Dendritic cell treated with granulocyte-macrophage colony-stimulating factor and Interleukin-4, amounts not matched to agents 40 ng/mL and 50 ng/mL, for 4 days (primary cell): ENCODE results near the gene GPATCH2L.

Source experiments
- H3K27ac Mint-ChIP-seq: one replicate; pipeline ENCODE4 v1.8.0; 2022; ENCODE audit warnings: mild to moderate bottlenecking, mixed read lengths
- H3K27me3 Mint-ChIP-seq: one replicate; pipeline ENCODE4 v1.8.0; 2022; ENCODE audit warnings: mild to moderate bottlenecking, mixed read lengths
- H3K36me3 Mint-ChIP-seq: one replicate; pipeline ENCODE4 v1.8.0; 2022; ENCODE audit warnings: low read depth, mixed read lengths
- H3K4me1 Mint-ChIP-seq: one replicate; pipeline ENCODE4 v1.8.0; 2022; ENCODE audit warnings: low read depth, mixed read lengths
- H3K4me3 Mint-ChIP-seq: one replicate; pipeline ENCODE4 v1.8.0; 2022; ENCODE audit warnings: mild to moderate bottlenecking, moderate library complexity, mixed read lengths
- H3K9me3 Mint-ChIP-seq: one replicate; pipeline ENCODE4 v1.8.0; 2022; ENCODE audit warnings: mixed read lengths
- intact Hi-C: fragments of 100-400 bp; cut with micrococcal nuclease; formaldehyde crosslinking; loops from one replicate; pipeline ENCODE4 v1.15.0; 2022

The GPATCH2L gene

DNA sequence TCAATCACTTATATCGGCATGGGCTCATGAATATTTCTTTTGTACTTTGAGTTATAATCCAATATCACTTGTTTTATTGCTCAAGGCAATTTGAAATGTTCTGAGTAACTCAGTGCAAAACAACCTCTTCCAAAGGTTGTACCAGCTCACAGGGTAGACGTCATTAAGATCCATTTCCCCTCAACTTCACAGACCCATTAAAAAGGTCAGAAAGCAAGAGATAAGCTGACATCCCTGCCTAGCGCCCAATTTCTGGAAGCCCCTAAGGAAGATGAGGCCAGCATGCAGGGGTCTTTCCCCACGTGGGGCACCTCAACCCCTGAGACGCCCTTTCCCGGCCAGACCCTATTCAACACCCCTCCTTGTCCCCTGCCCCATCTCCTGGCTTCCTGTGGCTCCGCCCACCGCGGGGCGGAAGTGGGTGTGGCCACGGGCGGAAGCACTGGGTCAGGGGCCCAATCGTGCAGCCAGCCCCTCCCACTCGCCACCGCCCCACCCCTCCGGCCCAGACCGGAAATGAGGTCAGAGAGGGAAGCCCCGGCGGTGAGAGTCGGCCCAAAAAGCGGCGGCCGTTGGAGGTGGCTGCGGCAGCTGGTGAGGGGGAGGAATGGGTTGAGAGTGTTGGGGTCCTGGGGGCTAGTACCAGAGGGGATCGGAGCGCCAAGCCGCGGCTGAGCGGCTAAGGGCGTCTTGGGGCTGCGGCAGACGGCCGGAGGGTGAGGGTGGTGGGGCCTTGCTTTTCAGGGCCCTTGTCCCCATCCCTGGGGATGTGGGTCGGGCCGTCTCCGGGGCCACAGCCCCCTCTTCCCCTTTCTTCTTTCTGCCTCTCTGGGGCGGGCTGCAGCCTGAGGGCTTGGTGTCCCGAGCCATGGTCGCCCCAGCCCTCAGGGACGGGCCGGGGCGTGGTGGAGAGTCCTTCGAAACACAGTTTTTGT, at the start of gene GPATCH2L:
GPATCH2L (plus strand) TSS at position 525 of the 935 bp plus-strand sequence. CDS start 2,442 bp downstream, outside the sequence.
- Mint-ChIP-seq H3K27ac (peak within 1 kb of the TSS; percentile 95), H3K36me3 (peaks cover 32% of the 10 kb centered on the region), H3K4me3 (peak within 1 kb of the TSS; percentile 94), H3K4me1 (peaks cover 44% of the 10 kb centered on the region), H3K27me3 (peaks cover 14% of the 10 kb centered on the region), H3K9me3 (no peaks in the 10 kb centered on the region)
- intact Hi-C loops: loop anchor here (5.0 to 10.0 kb wide), 2 partner anchors 41 to 167 kb away; partner anchors contain the start of genes IFT43 and TGFB3

DNA sequence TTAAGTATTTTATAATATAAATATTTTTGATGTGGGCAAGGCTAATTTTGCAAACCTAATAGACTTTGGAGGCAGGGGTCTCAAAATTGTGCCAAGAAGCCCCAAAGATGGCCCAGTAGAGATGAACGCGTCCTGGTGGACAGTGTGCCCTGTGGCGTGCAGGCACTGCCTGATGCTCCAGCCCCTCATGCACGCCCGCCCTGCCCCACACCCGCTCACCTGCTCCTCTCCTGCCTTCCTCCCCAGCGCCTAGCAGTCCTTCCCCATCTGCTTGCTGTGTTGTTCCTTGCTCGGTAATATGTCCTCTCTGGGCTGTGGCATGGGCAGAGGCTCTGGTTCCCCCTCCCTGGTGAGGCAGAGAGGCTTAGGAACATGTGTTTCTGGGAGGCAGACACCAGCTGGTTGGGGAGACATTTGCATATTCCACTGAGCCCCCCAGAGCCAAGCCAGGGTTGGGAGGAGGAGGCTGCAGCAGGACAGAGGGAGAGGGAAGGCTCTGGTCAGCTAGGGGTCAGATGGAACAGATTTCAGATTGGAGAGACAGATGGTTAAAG, 46.8 kb upstream of the GPATCH2L start:
- Mint-ChIP-seq H3K36me3 (no peaks in the 10 kb centered on the region), H3K4me1 (no peaks in the 10 kb centered on the region), H3K27me3 (peaks cover 7% of the 10 kb centered on the region), H3K9me3 (no peaks in the 10 kb centered on the region), H3K4me3 (no peak overlapping the region), H3K27ac (no peak overlapping the region)
- intact Hi-C loops: no loop called here

DNA sequence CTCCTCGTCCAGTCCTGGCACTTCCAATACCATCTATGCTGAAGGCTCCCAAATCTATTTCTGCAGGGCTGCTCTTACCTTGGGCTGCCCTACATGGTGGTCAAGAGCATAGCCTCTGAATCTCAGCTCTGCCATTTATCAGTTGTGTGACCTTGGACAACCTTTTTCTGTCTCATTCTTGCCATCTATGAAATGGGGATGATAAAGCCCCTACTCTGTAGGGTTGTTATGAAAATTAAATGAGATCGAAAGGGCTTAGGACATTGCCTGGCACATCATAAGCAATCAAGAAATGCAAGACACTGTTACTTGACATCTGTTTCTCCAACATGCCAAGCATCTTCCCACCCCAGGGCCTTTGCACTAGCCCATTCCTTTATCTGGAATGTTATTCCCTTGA, 45.5 kb upstream of the GPATCH2L start:
- Mint-ChIP-seq H3K4me3 (no peak overlapping the region), H3K9me3 (no peaks in the 10 kb centered on the region), H3K36me3 (no peaks in the 10 kb centered on the region), H3K27me3 (peaks cover 7% of the 10 kb centered on the region), H3K4me1 (no peaks in the 10 kb centered on the region), H3K27ac (no peak overlapping the region)
- intact Hi-C loops: no loop called here

DNA sequence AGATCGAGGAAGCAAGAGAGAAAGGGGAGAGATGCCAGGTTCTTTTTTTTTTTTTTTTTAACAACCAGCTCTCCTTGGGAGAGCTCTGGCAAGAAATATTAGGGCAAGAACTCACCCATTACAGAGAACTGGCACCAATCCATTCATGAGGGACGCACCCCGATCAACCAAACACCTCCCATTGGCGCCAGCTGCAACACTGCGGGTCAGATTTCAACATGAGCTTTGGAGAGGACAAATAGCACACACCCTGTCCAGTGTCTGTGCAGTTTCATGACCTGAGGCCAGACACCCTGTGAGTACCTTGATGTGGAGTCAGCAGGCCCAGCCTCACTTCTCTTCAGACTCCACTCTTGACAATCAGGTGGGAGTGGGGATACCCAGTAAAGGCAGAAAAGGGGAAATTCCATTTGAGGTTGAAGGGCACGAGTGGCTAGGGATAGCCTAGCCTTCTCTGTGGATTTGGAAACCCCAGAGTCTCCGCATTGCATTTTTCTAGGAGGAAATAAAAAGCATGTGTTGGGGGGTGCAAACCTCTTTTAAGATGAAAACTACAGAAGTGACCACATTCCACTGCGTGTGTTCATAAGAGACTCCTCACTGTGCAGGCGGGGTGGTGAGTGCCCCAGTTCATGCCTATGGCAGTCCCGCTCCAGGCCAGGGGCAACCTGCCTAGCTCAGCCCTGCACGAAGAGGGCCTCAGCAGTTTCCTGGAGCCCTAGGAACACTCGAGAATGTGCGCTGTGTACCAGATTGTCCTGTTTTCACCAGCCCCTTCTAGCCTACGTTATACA, 42.4 kb upstream of the GPATCH2L start:
- peaks cover 13% of the 10 kb centered on the region for H3K27me3 Mint-ChIP-seq
- no peaks in the 10 kb centered on the region for H3K4me1 Mint-ChIP-seq
- H3K36me3 Mint-ChIP-seq: no peaks in the 10 kb centered on the region
- intact Hi-C loops: no loop called here
- no peaks in the 10 kb centered on the region for H3K9me3 Mint-ChIP-seq
- H3K4me3 Mint-ChIP-seq: no peak overlapping the region
- H3K27ac Mint-ChIP-seq: no peak overlapping the region

DNA sequence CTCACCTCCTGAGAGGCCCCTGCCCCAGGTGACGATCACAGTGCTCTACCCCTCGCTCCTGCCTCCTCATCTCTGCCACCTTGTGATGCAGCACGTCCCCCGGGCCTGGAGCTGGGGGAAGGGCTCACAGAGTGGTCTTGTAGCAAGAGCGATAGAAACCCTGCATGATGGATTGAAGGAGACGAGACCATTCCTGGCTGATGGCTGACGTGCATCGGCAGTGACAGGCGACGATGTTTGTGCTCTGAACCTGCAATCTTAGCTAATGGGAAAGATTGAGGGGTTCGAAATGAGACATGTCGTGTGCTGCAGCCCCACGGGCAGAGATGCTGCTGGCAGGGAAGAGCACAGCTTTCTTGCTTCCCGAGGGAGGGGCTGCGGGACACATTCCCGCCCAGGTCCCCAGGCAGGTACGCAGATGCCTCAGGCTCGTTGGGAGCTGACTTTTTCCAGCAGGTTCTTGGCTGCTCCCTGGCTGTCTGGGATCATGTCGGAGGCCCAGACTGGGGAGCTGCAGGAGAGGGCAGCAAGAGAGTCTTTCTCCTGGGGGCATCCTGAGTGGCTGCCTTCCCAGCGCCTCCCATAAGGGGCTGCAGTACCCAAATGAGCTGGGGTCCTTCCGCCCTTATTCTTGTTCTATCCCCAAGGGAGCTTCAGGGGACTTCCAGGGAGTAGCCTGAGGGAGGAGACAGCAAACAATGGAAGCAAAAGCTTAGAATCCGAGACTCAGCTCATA, 38.7 kb upstream of the GPATCH2L start:
- no peaks in the 10 kb centered on the region for H3K36me3 Mint-ChIP-seq
- H3K4me3 Mint-ChIP-seq: no peak overlapping the region
- H3K27me3 Mint-ChIP-seq: peaks cover 12% of the 10 kb centered on the region
- no peaks in the 10 kb centered on the region for H3K4me1 Mint-ChIP-seq
- H3K9me3 Mint-ChIP-seq: no peaks in the 10 kb centered on the region
- H3K27ac Mint-ChIP-seq: no peak overlapping the region
- intact Hi-C loops: no loop called here

DNA sequence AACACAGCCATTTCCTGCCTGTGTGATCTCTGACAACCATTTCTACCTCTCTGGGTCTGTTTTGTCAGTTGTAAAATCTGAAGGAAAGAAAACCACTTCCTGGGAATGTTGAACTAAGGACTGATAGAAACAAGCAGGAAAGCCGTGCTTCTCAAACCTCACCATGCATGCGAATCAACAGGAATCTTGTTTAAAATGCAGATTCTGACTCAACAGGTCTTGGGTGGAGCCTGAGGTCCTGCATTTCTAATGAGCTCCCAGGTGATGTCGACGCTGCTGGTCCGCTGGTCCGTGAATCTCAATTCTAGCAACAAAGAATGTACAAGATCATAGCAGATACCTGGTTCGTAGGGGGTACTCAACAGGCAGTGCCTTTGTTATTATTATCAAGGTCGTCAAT, 38.0 kb upstream of the GPATCH2L start:
- intact Hi-C loops: no loop called here
- no peaks in the 10 kb centered on the region for H3K4me1 Mint-ChIP-seq
- H3K27ac Mint-ChIP-seq: no peak overlapping the region
- no peak overlapping the region for H3K4me3 Mint-ChIP-seq
- no peaks in the 10 kb centered on the region for H3K36me3 Mint-ChIP-seq
- H3K9me3 Mint-ChIP-seq: no peaks in the 10 kb centered on the region
- peaks cover 11% of the 10 kb centered on the region for H3K27me3 Mint-ChIP-seq

DNA sequence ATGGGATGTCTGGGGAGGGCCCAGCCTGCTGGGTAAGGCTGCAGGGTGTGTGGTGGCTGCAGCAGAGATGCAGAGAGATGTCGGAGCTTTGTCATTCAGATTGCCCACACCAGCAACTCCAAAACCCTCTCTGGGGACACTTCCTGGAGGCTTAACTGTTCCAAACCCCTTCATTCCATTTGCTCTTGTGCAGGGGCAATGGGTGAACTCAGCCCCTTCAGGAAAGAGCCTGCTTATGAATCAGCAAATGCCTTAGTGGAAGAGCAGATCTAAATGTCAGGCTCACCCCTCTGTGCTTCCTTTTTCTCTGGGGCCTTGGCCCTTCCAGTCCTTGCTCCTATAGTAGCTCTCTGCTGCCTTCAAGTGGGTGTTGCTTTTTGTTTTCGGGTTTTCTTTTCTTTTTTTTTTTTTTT, 36.7 kb upstream of the GPATCH2L start:
- intact Hi-C loops: no loop called here

DNA sequence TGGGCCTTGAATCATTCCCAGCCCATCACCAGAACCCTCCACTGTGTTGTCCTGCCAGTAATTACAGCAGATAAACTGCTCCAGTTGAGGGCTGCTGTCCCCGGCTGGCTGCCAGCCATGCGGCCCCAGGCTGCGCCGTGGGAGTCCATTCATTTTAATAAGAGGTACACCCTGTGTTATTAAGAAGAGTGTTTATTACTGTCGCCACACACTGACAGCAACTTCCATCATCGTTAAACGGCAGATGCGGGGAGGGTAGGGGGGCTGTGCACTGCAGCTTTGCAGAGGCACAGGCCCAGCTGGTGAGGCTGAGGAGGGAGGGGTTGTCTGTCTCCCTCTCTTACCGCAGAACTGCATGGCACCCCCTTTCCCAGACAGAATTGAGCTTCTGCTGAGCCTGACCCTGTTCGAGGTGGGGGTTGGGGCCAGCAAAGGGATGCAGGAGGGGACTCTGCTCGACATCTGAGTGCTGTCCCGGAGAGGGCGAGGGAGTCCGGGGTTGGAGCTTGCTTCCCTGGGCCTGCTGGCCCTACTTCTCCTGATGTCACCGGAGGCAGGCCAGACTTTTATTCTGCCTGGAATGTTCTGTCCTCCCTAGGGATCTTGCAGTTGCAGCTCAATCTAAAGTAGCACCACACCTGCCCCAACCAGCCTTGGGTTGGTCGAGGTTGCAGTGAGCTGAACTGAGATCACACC, 33.8 kb upstream of the GPATCH2L start:
- H3K27ac Mint-ChIP-seq: no peak overlapping the region
- no peaks in the 10 kb centered on the region for H3K9me3 Mint-ChIP-seq
- no peaks in the 10 kb centered on the region for H3K4me1 Mint-ChIP-seq
- H3K36me3 Mint-ChIP-seq: no peaks in the 10 kb centered on the region
- intact Hi-C loops: no loop called here
- no peak overlapping the region for H3K4me3 Mint-ChIP-seq
- H3K27me3 Mint-ChIP-seq: peaks cover 9% of the 10 kb centered on the region

More for the DNA sequence above, 36.7 kb upstream of the GPATCH2L start:
- H3K4me3 Mint-ChIP-seq: no peak overlapping the region
- peaks cover 8% of the 10 kb centered on the region for H3K27me3 Mint-ChIP-seq
- no peaks in the 10 kb centered on the region for H3K4me1 Mint-ChIP-seq
- no peaks in the 10 kb centered on the region for H3K36me3 Mint-ChIP-seq
- H3K9me3 Mint-ChIP-seq: no peaks in the 10 kb centered on the region
- no peak overlapping the region for H3K27ac Mint-ChIP-seq

DNA sequence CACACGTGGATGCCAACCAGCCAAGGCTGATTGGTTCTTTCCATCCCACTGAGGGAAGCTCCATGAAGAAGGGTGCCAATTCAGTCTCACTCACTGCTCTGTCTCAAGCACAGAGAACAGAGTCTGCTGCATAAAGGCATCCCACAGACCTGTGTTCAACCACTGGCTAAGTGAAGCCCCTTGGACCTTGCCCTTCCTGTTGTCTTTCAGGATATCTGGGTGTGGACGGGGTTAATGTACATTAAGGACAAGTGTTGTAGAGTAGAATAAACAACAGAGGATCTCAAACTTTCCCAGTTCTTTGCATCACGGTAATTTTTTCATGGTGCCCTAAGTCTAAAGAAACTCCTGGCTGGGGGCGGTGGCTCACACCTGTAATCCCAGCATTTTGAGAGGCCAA, 33.1 kb upstream of the GPATCH2L start:
- no peak overlapping the region for H3K4me3 Mint-ChIP-seq
- no peak overlapping the region for H3K27ac Mint-ChIP-seq
- H3K9me3 Mint-ChIP-seq: no peaks in the 10 kb centered on the region
- H3K27me3 Mint-ChIP-seq: peaks cover 7% of the 10 kb centered on the region
- H3K4me1 Mint-ChIP-seq: no peaks in the 10 kb centered on the region
- intact Hi-C loops: no loop called here
- no peaks in the 10 kb centered on the region for H3K36me3 Mint-ChIP-seq

DNA sequence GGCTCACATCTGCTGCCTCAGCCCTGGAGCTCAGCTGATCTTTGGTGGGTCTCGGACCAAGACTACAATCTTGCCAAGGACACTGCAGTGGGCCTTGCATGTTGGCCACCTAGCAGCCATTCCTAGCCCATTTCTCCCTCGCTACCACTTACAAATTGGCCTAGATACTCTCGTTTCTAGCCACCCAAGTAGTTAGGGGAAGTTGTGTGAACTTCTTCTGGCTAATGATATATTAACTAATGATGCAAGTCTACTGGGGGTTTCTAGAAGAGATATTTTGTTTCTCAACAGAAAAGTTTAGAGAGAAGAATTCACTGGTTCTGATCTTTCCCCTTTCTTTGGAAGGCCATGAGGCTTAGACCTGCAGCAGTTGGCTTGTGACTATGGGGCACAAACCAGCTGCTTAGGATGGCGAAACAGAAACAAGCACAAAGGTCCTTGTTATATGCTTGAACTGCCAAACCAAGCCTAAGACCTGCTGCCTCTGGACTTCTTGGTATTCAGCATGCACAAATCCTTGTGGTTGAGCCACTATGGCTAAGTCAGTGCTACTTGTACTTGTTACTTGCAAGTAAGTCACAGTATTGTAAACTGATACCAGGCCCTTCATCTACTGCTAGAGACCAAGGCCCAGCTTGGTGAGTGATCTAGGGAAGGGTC, 30.5 kb upstream of the GPATCH2L start:
- no peak overlapping the region for H3K4me3 Mint-ChIP-seq
- intact Hi-C loops: no loop called here
- peaks cover 10% of the 10 kb centered on the region for H3K27me3 Mint-ChIP-seq
- H3K9me3 Mint-ChIP-seq: no peaks in the 10 kb centered on the region
- no peak overlapping the region for H3K27ac Mint-ChIP-seq
- H3K36me3 Mint-ChIP-seq: no peaks in the 10 kb centered on the region
- H3K4me1 Mint-ChIP-seq: peaks cover 6% of the 10 kb centered on the region

DNA sequence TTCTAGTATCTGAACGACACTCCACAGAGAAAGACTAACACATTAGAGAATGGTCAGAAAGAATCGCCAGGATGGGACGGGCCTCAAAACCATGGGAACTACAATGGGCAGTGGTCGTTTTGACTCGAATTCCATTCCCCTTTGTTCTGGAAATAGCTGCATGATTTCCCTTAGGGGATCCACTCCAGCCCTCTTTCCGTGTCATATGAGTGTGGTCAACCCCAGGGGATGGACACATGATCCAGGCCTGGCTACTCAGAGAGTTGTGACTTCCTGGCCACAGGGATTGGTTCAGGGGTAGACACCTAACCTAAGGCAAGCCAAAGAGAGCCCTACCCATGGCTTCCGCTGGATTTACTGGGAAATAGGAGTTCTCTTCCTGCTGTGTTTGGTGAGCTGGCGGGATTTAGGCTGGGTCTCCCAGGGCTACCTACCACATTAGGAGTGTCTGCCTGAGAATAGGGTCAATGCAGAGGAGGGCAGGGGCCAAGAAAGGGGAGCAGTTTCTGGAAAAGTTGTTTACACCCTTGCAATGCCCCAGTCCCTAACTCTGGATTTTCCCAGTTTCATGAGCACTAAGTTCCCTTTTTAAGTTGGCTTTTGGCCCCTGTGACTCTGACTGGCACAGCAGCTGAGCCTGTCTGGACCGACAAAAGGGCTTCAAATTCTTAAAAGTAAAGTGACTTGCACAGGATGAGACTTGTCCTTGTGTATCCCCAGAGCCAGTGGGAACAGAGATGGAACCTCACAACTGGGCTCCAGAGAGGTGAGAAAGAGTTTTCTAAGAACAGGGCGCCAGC, 28.1 kb upstream of the GPATCH2L start:
- H3K27ac Mint-ChIP-seq: no peak overlapping the region
- H3K4me1 Mint-ChIP-seq: peaks cover 6% of the 10 kb centered on the region
- no peak overlapping the region for H3K4me3 Mint-ChIP-seq
- H3K27me3 Mint-ChIP-seq: peaks cover 16% of the 10 kb centered on the region
- H3K9me3 Mint-ChIP-seq: no peaks in the 10 kb centered on the region
- no peaks in the 10 kb centered on the region for H3K36me3 Mint-ChIP-seq
- intact Hi-C loops: no loop called here

DNA sequence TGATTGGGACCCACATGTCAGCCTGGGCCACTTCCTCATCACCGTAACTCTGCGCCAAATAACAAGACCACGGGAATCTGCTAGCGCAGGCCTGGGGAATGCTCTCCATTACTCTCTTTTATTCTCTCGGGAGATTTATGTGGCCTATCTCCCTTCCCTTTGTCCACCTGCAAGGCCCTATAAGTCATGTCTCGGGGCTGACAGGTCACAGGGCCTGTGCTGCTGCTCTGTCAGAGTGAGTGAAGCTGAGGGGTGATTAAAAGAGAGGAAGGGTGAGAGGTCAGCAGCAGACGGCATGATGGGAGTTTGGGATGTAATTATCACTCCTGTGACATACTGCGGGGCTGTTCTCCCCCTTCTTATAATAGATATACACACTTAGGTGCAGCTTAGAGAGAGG, 26.2 kb upstream of the GPATCH2L start:
- Mint-ChIP-seq H3K9me3 (no peaks in the 10 kb centered on the region), H3K27ac (no peak overlapping the region), H3K4me1 (peaks cover 6% of the 10 kb centered on the region), H3K27me3 (peaks cover 30% of the 10 kb centered on the region), H3K36me3 (no peaks in the 10 kb centered on the region), H3K4me3 (no peak overlapping the region)
- intact Hi-C loops: no loop called here
